ENCODE data around the gene SSTR4.

Gene SSTR4

DNA sequence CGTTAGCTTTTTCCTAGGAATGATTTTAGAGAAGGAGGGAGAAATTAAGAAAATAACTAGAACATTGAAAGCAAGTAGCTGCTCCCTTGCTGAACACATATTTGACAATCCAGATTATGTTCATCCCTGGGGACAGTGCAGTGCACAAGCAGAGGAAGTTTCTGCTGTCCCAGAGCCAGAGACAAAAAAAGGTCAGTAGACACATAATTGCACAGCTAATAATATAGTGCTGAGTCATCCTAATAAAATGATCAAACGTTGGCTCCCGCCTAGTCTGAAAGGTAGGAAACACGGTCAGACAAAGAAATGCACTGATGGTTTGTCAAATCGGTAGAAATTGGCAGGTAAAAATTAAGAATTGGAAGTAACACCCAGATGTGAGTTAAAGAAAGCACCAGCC lies 21.7 kb upstream of the SSTR4 start:
- DNase-seq (ENCODE audit: insufficient read length, low spot score) (no peak), FAIRE-seq (no peak)
- TF ChIP-seq POLR2A (IDR thresholded peaks at IDR 0.05; ENCODE audit: low read depth, low read length): no peak
- TF ChIP-seq SPI1 (IDR thresholded peaks at IDR 0.05; ENCODE audit: low read depth, low read length): no peak
- no peak for TF ChIP-seq POLR2AphosphoS5 (IDR thresholded peaks at IDR 0.05; ENCODE audit: low read depth, low read length)
- no peak for TF ChIP-seq POU2F2 (IDR thresholded peaks at IDR 0.05; ENCODE audit: low read depth, low read length)
- TF ChIP-seq TAF1 (IDR thresholded peaks at IDR 0.05; ENCODE audit: low read depth, low read length): no peak
- TF ChIP-seq PAX5 (IDR thresholded peaks at IDR 0.05; ENCODE audit: insufficient read depth, low read length, severe bottlenecking): no peak

- no peak for FAIRE-seq
- TF ChIP-seq SPI1 (IDR thresholded peaks at IDR 0.05; ENCODE audit: low read depth, low read length): no peak
- TF ChIP-seq TAF1 (IDR thresholded peaks at IDR 0.05; ENCODE audit: low read depth, low read length): no peak
- no peak for TF ChIP-seq POU2F2 (IDR thresholded peaks at IDR 0.05; ENCODE audit: low read depth, low read length)
- TF ChIP-seq POLR2AphosphoS5 (IDR thresholded peaks at IDR 0.05; ENCODE audit: low read depth, low read length): no peak
- TF ChIP-seq POLR2A (IDR thresholded peaks at IDR 0.05; ENCODE audit: low read depth, low read length): no peak
- no peak for TF ChIP-seq PAX5 (IDR thresholded peaks at IDR 0.05; ENCODE audit: insufficient read depth, low read length, severe bottlenecking)
- no peak for DNase-seq (ENCODE audit: insufficient read length, low spot score)
Observed at GRCh38 chr20:23017516-23017915, 17.6 kb upstream of the SSTR4 start.

DNA sequence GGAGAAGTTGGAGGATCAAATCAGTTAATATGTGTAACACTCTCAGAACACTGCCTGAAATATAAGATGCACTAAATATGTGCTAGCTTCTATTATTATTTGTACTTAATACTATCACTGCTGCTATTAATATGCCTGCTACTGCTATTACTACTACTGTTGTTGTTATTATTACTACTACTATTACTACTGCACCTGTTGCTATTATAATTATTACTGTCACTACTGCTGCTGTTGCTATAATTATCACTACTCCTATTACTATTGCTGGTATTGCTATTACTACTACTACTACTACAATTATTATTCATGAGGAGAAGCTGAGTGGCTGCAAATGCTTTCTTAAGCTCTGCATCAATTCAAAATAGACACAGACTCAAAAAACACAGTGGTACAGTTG lies 16.7 kb upstream of the SSTR4 start:
- TF ChIP-seq SPI1 (IDR thresholded peaks at IDR 0.05; ENCODE audit: low read depth, low read length): no peak
- no peak for TF ChIP-seq TAF1 (IDR thresholded peaks at IDR 0.05; ENCODE audit: low read depth, low read length)
- no peak for TF ChIP-seq POLR2A (IDR thresholded peaks at IDR 0.05; ENCODE audit: low read depth, low read length)
- no peak for TF ChIP-seq POU2F2 (IDR thresholded peaks at IDR 0.05; ENCODE audit: low read depth, low read length)
- TF ChIP-seq PAX5 (IDR thresholded peaks at IDR 0.05; ENCODE audit: insufficient read depth, low read length, severe bottlenecking): no peak
- TF ChIP-seq POLR2AphosphoS5 (IDR thresholded peaks at IDR 0.05; ENCODE audit: low read depth, low read length): no peak
- FAIRE-seq (no peak), DNase-seq (ENCODE audit: insufficient read length, low spot score) (no peak)

DNA sequence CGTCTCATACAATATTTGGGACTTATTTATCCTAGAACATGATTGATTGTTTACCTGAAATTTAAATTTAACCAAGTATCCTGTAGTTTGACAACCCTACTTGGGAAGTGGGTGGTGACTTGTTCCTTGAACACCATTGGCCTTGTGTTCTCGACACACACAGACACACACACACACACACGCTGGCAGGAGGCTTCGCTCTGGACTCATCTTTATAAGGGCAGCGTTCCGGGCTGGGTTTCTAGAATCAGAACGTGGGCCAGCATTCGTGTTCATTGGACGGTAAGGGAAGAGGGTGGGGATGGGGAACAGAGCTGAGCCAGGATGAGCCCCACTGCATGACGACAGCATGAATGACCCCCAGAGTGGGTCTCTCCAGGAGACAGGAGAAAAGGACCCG lies 16.2 kb upstream of the SSTR4 start:
- no peak for TF ChIP-seq POU2F2 (IDR thresholded peaks at IDR 0.05; ENCODE audit: low read depth, low read length)
- TF ChIP-seq POLR2A (IDR thresholded peaks at IDR 0.05; ENCODE audit: low read depth, low read length): no peak
- TF ChIP-seq POLR2AphosphoS5 (IDR thresholded peaks at IDR 0.05; ENCODE audit: low read depth, low read length): no peak
- TF ChIP-seq PAX5 (IDR thresholded peaks at IDR 0.05; ENCODE audit: insufficient read depth, low read length, severe bottlenecking): no peak
- no peak for TF ChIP-seq TAF1 (IDR thresholded peaks at IDR 0.05; ENCODE audit: low read depth, low read length)
- TF ChIP-seq SPI1 (IDR thresholded peaks at IDR 0.05; ENCODE audit: low read depth, low read length): no peak
- FAIRE-seq (no peak), DNase-seq (ENCODE audit: insufficient read length, low spot score) (no peak)

DNA sequence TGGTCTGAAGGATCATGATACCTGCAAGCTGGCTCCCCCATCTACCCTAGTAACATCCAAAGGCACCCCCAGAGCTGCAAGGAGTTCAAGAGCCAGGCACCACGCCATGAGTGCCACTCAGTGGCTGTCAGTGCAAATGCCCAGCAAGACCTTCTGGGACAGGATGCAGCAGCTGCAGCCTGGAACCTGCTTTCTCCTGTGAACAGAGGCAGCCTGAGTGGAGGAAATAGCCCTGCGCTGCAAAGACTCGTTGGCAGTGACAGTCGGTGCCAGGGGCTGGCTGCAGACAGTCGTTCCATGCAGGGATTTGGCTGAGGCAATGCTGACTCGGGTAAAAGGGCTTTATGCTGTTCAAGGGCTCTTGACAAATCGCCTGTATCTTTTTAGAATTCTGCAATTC lies 15.7 kb upstream of the SSTR4 start:
- DNase-seq (ENCODE audit: insufficient read length, low spot score) (no peak), FAIRE-seq (no peak)
- TF ChIP-seq POU2F2 (IDR thresholded peaks at IDR 0.05; ENCODE audit: low read depth, low read length) (no peak), POLR2AphosphoS5 (IDR thresholded peaks at IDR 0.05; ENCODE audit: low read depth, low read length) (no peak), PAX5 (IDR thresholded peaks at IDR 0.05; ENCODE audit: insufficient read depth, low read length, severe bottlenecking) (no peak), SPI1 (IDR thresholded peaks at IDR 0.05; ENCODE audit: low read depth, low read length) (no peak), POLR2A (IDR thresholded peaks at IDR 0.05; ENCODE audit: low read depth, low read length) (no peak), TAF1 (IDR thresholded peaks at IDR 0.05; ENCODE audit: low read depth, low read length) (no peak)

DNA sequence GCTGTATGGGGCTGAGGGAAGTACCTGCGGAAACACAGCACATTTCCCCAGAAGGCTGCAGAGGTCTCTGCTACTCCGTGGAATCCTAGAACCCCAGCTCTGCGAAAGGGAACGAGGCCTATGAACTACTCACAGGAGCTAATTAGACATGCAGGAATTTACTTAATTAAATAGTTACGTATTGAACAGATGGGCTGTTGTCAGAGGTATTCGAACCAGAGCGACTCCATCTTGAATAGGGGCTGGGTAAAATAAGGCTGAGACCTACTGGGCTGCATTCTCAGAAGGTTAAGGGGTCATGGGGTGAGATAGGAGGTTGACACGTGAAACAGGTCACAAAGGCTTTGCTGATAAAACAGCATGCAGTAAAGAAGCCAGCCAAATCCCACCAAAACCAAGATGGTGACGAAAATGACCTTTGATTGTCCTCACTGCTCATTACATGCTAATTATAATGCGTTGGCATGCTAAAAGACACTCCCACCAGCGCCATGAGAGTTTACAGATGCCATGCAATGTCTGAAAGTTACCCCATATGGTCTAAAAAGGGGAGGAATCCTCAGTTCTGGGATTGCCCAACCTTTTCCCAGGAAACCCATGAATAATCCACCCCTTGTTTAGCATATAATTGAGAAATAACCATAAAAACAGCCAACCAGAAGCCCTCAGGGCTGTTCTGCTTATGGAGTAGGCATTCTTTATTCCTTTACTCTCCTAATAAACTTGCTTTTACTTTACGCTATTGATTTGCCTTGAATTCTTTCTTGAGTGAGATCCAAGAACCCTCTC lies 14.7 kb upstream of the SSTR4 start:
- FAIRE-seq (no peak), DNase-seq (ENCODE audit: insufficient read length, low spot score) (no peak)
- TF ChIP-seq POLR2AphosphoS5 (IDR thresholded peaks at IDR 0.05; ENCODE audit: low read depth, low read length): no peak
- TF ChIP-seq SPI1 (IDR thresholded peaks at IDR 0.05; ENCODE audit: low read depth, low read length): no peak
- TF ChIP-seq TAF1 (IDR thresholded peaks at IDR 0.05; ENCODE audit: low read depth, low read length): no peak
- TF ChIP-seq POU2F2 (IDR thresholded peaks at IDR 0.05; ENCODE audit: low read depth, low read length): no peak
- TF ChIP-seq POLR2A (IDR thresholded peaks at IDR 0.05; ENCODE audit: low read depth, low read length): no peak
- TF ChIP-seq PAX5 (IDR thresholded peaks at IDR 0.05; ENCODE audit: insufficient read depth, low read length, severe bottlenecking): no peak

DNA sequence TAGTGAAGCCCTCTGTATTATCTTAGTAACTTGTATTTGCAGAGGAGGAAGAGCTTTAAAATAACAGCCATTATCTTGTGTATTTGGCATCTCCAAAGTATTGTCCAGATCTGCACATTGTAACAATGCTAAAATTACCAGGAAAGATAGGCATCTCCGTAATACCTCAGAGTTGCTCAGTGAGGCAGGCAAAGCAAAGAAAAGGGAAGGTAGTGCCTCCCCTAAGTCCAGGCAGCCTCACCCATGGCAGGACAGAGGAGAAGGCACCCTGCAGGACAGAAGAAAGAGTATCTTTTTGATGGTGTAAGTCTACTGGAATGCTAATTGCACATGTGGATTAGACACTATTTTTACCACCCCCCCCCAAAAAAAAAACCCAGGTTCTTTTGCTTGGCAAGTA lies 13.6 kb upstream of the SSTR4 start:
- no peak for DNase-seq (ENCODE audit: insufficient read length, low spot score)
- TF ChIP-seq PAX5 (IDR thresholded peaks at IDR 0.05; ENCODE audit: insufficient read depth, low read length, severe bottlenecking) (no peak), SPI1 (IDR thresholded peaks at IDR 0.05; ENCODE audit: low read depth, low read length) (no peak), POLR2A (IDR thresholded peaks at IDR 0.05; ENCODE audit: low read depth, low read length) (no peak), POU2F2 (IDR thresholded peaks at IDR 0.05; ENCODE audit: low read depth, low read length) (no peak), TAF1 (IDR thresholded peaks at IDR 0.05; ENCODE audit: low read depth, low read length) (no peak), POLR2AphosphoS5 (IDR thresholded peaks at IDR 0.05; ENCODE audit: low read depth, low read length) (no peak)
- FAIRE-seq: no peak

DNA sequence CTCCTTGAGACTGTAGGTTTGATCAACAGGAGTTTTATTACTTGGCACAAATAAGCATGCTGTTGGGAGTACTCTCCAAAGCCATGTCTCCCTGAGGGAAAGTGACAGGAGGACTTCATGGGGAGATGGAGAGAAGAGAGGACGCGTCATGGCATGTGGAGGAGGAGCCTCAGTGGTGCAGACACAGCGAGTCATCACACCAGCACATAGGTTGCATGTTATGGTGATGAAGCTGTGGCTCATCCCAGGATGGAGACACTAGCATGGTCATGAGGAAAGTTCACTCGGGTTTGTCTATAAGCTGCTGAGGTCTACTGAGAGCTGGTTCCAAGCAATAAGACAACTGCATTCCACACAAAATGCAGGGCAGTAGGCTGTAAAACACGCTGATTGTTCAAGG lies 13.2 kb upstream of the SSTR4 start:
- FAIRE-seq: no peak
- TF ChIP-seq POLR2AphosphoS5 (IDR thresholded peaks at IDR 0.05; ENCODE audit: low read depth, low read length) (no peak), SPI1 (IDR thresholded peaks at IDR 0.05; ENCODE audit: low read depth, low read length) (no peak), PAX5 (IDR thresholded peaks at IDR 0.05; ENCODE audit: insufficient read depth, low read length, severe bottlenecking) (no peak)
- no peak for DNase-seq (ENCODE audit: insufficient read length, low spot score)

- TF ChIP-seq POU2F2 (IDR thresholded peaks at IDR 0.05; ENCODE audit: low read depth, low read length): no peak
- TF ChIP-seq TAF1 (IDR thresholded peaks at IDR 0.05; ENCODE audit: low read depth, low read length): no peak
- no peak for TF ChIP-seq POLR2A (IDR thresholded peaks at IDR 0.05; ENCODE audit: low read depth, low read length)
- TF ChIP-seq PAX5 (IDR thresholded peaks at IDR 0.05; ENCODE audit: insufficient read depth, low read length, severe bottlenecking): no peak
- no peak for TF ChIP-seq SPI1 (IDR thresholded peaks at IDR 0.05; ENCODE audit: low read depth, low read length)
- no peak for TF ChIP-seq POLR2AphosphoS5 (IDR thresholded peaks at IDR 0.05; ENCODE audit: low read depth, low read length)
- DNase-seq (ENCODE audit: insufficient read length, low spot score): no peak
- no peak for FAIRE-seq
Observed at GRCh38 chr20:23022849-23023248, 12.3 kb upstream of the SSTR4 start.
